Uterus (tissue), 2 donors: ENCODE results near the gene PTPN1.

Experiments
- POLR2A ChIP-seq, 2 donors: fragments of 450-650 bp; IDR thresholded peaks; one replicate each; pipeline ENCODE4 v1.6.1; 2016; ENCODE audit warnings: antibody characterized with exemption in 2 of 2, mild to moderate bottlenecking in 1 of 2, moderate library complexity in 1 of 2
- TF ChIP-seq, protein P1 (sequence below), 4 experiments: fragments of 200-600 bp in 2 of 4; fragments of 450-650 bp in 2 of 4; sonication (generic) in 2 of 4; IDR thresholded peaks; one replicate each; pipeline ENCODE4 v1.5.1; 2016 to 2019; ENCODE audit warnings: antibody characterized with exemption in 4 of 4, mild to moderate bottlenecking in 2 of 4, moderate library complexity in 1 of 4

DNA sequence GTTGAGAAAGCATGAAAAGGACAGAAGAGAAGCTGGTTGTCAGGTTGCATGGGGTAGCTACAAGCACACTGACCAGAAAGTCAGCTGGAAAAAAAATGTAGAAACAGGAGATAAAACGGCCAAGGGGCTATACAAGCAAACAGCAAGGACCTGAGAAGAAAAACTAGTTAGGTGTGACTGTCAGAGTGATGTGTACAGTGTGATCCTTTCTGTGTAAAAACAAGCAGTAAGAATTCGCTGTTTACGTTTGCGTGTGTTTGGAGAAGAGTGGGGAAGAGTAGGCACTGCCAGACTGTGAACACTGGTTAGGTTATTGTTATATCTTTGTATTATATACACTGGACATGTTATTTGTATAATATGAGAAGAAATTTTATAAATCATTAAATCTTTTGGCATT is 28.1 kb downstream of the PTPN1 start:
- TF ChIP-seq, protein P1, sequence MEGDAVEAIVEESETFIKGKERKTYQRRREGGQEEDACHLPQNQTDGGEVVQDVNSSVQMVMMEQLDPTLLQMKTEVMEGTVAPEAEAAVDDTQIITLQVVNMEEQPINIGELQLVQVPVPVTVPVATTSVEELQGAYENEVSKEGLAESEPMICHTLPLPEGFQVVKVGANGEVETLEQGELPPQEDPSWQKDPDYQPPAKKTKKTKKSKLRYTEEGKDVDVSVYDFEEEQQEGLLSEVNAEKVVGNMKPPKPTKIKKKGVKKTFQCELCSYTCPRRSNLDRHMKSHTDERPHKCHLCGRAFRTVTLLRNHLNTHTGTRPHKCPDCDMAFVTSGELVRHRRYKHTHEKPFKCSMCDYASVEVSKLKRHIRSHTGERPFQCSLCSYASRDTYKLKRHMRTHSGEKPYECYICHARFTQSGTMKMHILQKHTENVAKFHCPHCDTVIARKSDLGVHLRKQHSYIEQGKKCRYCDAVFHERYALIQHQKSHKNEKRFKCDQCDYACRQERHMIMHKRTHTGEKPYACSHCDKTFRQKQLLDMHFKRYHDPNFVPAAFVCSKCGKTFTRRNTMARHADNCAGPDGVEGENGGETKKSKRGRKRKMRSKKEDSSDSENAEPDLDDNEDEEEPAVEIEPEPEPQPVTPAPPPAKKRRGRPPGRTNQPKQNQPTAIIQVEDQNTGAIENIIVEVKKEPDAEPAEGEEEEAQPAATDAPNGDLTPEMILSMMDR (IDR thresholded peaks at IDR 0.05) = no peak
- TF ChIP-seq POLR2A (IDR thresholded peaks at IDR 0.05) = no peak
